ENCODE measurements around the gene CCBE1.

DNA sequence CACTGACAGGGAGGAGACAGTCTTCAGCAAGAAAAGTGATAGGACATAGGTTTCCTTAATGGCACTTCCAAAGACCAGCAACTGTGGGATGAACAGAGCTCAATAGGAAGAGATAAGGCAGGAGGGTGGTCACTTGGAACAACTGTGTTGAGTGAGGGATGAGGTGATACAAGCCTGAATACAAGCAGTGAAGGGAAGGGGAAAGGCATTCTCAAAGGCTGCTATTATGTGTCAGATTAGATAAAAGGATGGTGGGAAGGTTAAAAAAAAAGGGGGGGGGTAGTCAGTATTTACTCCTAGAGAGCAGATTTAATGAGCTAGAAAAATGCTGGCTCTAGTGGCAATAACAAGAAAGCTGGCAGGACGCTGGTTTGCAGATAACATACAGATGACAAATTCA is 25.7 kb downstream of the CCBE1 start:
- no peak for TF ChIP-seq POLR2A (IDR thresholded peaks at IDR 0.05)
- no peak for TF ChIP-seq CTCF (IDR thresholded peaks at IDR 0.05)

All from adrenal gland (tissue), 5 donors.